Measurements from ENCODE around the gene RALB. TPM values are rescaled to one million over a fixed set of nuclear protein-coding genes. Genes with fewer than 3 reads are reported as not detected.

The RALB gene
- total RNA-seq, 1 donor from 2014 or later: 45.2 TPM

GRCh38 chr2:120321721-120322284 lies 69.2 kb downstream of the RALB start:
- DNase-seq (ENCODE audit: low read depth): no peak
- Histone ChIP-seq H3K27me3 (ENCODE audit: control insufficient read depth, insufficient read depth, low read length) (peaks cover 12% of the 10 kb centered on the region), H3K36me3 (ENCODE audit: control insufficient read depth, insufficient read depth, low read length) (no peaks in the 10 kb centered on the region), H3K4me3 (ENCODE audit: low read depth, low read length) (no peak overlapping the region)
- TF ChIP-seq CTCF (IDR thresholded peaks at IDR 0.05; ENCODE audit: insufficient read depth, low read length, poor library complexity, severe bottlenecking): no peak

- peaks cover 15% of the 10 kb centered on the region for H3K27me3 ChIP-seq (ENCODE audit: control insufficient read depth, insufficient read depth, low read length)
- no peak for DNase-seq (ENCODE audit: low read depth)
- no peak overlapping the region for H3K4me3 ChIP-seq (ENCODE audit: low read depth, low read length)
- no peak for TF ChIP-seq CTCF (IDR thresholded peaks at IDR 0.05; ENCODE audit: insufficient read depth, low read length, poor library complexity, severe bottlenecking)
- H3K36me3 ChIP-seq (ENCODE audit: control insufficient read depth, insufficient read depth, low read length): no peaks in the 10 kb centered on the region
Measured at GRCh38 chr2:120322329-120322728, 69.7 kb downstream of the RALB start.

- Histone ChIP-seq H3K36me3 (ENCODE audit: control insufficient read depth, insufficient read depth, low read length) (no peaks in the 10 kb centered on the region), H3K4me3 (ENCODE audit: low read depth, low read length) (no peak overlapping the region), H3K27me3 (ENCODE audit: control insufficient read depth, insufficient read depth, low read length) (peaks cover 17% of the 10 kb centered on the region)
- no peak for TF ChIP-seq CTCF (IDR thresholded peaks at IDR 0.05; ENCODE audit: insufficient read depth, low read length, poor library complexity, severe bottlenecking)
- DNase-seq (ENCODE audit: low read depth): no peak
Measured at GRCh38 chr2:120323214-120323613, 70.6 kb downstream of the RALB start.

- peaks cover 17% of the 10 kb centered on the region for H3K27me3 ChIP-seq (ENCODE audit: control insufficient read depth, insufficient read depth, low read length)
Measured at GRCh38 chr2:120323807-120324399, 71.3 kb downstream of the RALB start.

GRCh38 chr2:120324933-120325332 lies 72.3 kb downstream of the RALB start:
- H3K27me3 ChIP-seq (ENCODE audit: control insufficient read depth, insufficient read depth, low read length): peaks cover 23% of the 10 kb centered on the region
- no peak overlapping the region for H3K4me3 ChIP-seq (ENCODE audit: low read depth, low read length)
- no peaks in the 10 kb centered on the region for H3K36me3 ChIP-seq (ENCODE audit: control insufficient read depth, insufficient read depth, low read length)
- DNase-seq (ENCODE audit: low read depth): no peak
- TF ChIP-seq CTCF (IDR thresholded peaks at IDR 0.05; ENCODE audit: insufficient read depth, low read length, poor library complexity, severe bottlenecking): no peak

More at GRCh38 chr2:120323807-120324399, 71.3 kb downstream of the RALB start:
- TF ChIP-seq CTCF (IDR thresholded peaks at IDR 0.05; ENCODE audit: insufficient read depth, low read length, poor library complexity, severe bottlenecking): no peak
- Histone ChIP-seq H3K36me3 (ENCODE audit: control insufficient read depth, insufficient read depth, low read length) (no peaks in the 10 kb centered on the region), H3K4me3 (ENCODE audit: low read depth, low read length) (no peak overlapping the region)
- DNase-seq (ENCODE audit: low read depth): no peak

- no peaks in the 10 kb centered on the region for H3K36me3 ChIP-seq (ENCODE audit: control insufficient read depth, insufficient read depth, low read length)
- no peak overlapping the region for H3K4me3 ChIP-seq (ENCODE audit: low read depth, low read length)
- TF ChIP-seq CTCF (IDR thresholded peaks at IDR 0.05; ENCODE audit: insufficient read depth, low read length, poor library complexity, severe bottlenecking): no peak
- H3K27me3 ChIP-seq (ENCODE audit: control insufficient read depth, insufficient read depth, low read length): peaks cover 22% of the 10 kb centered on the region
- no peak for DNase-seq (ENCODE audit: low read depth)
Measured at GRCh38 chr2:120326066-120326465, 73.4 kb downstream of the RALB start.
